Fibroblast of upper back skin (primary cell): Measurements from ENCODE around the gene RTTN.
A peak's percentile ranks its signal among the peaks of the same experiment; 100 is the strongest.
"Not testable (repeated sequence)": the region's sequence is repeated elsewhere in the genome, so short reads cannot be mapped to it uniquely, and the experiment has no call there.

Experiments
- DNase-seq: peaks from one replicate; pipeline ENCODE4 v3.0.0-alpha.2; 2013

Gene RTTN, protein sequence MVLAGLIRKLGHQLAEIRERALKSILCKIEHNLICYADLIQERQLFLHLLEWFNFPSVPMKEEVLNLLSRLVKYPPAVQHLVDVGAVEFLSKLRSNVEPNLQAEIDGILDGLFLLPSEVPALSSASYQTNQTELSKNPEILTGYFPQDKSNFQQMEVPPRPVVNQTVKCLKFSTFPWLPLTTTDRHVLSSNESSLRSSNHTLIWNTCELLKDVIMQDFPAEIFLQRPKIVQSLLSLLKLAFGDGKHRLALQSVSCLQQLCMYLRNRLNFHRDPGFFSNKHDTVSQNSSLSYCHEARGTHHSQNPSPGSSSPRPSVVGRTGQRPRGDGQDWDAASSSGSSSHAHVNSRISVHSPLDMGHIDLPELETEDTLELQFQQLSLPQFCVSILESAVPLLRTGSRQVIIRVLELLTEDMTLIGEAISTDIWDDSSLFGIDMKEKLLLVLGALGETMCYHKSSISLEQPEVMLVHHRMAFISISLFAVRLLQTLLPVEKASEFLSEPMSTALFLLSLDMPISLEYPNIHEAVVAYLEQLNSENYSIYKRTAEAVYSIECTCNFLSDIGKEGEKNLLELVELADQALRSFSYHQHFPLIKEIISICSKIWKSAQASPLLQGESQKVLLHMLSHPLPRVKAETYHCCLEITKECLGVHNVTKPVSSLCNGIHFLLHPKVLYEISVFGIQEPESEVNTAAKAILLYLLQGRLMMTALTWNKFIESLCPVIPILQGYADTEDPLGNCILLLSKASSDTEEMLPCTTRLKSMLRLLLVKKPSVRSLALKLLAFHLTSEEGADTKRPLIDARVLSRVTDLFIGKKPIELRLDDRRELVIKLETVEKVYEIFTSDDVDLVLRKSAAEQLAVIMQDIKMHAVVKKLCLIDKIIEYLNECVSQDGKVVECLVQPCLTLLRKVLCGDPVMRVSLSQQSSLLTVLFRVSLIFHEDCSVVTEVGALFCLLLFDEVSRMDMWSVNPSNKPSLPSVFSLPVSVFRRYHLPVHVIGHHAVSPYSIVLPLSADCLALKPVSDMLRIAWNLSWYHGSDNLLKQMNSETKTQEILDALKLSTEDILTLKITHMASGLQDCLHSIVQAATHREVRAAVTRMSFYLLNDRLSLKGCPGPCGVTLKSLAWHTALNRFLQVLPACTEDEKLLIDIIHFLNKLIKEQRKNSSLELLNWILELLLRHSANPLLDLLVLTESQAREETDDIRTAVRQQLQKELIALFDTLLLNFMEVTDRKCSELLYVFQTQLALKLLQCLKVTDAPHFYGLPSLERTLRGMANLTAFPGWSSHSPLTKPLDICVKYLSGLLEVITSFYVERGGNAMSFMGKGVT (N-terminal part only)

DNA sequence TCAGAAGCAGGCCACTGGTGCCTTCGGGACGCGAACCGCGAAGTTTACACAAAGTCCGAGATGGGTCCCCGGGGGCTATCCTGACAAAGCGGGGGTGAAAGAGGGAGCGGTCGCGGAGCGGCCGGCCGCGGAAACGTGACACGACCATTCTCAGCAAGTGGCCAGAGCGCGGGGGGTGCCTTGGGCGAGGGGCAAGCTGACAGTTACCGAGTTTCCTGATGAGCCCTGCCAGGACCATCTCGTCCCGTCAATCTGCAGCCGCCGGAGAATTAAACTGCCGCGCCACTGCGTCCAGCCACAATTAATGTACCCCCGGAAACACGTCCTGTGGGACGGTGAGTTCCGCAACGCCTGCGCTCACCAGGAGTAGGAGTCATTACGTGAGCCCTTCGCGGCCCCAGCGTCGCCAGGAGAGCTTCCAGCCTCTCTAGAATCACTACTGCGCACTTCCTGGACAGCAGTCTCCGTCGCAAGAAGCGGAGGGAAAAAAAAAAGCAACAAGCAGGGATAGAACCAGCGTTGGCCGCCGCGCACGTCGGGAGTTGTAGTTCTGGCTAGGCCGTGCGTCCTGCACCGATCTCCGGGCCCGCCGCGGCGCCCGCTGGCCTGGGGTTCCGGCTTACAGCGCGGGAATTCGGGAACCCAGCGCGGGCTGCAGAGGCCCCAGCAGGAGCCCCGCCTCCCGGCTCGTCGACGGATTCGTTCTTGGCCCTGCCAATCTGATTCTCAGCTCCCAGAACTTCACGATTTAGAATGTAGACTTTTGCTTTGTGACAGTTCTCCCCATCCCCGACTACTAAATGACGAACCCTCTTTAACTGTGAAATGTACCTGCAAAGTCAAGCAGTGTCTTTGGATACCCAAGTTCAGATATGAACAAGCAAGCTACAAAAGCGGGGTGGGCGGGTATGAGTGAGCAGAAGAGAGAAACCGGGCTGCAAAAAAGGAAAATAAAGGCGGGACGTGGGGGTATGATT is at the start of gene RTTN:
Gene RTTN, minus strand, starts transcription at position 267 of the 977 bp plus-strand sequence. Its CDS starts 29 bp downstream, at position 238.
- peak; percentile 94 for DNase-seq

GRCh38 chr18:70250781-70251180 is 45.3 kb upstream of the RTTN start:
- DNase-seq: no peak

DNA sequence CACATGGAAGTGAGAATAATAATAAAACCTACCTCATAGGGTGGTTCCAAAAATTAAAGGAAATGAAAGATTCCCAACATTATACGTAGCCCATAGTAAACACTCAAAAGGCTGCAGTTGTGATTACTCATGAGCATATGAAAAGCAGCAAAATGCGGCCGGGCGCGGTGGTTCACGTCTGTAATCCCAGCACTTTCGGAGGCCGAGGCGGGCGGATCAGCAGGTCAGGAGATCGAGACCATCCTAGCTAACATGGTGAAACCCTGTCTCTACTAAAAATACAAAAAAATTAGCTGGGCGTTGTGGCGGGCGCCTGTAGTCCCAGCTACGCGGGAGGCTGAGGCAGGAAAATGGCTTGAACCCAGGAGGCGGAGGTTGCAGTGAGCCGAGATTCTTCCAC is 44.4 kb upstream of the RTTN start:
- not testable (repeated sequence) for DNase-seq

DNA sequence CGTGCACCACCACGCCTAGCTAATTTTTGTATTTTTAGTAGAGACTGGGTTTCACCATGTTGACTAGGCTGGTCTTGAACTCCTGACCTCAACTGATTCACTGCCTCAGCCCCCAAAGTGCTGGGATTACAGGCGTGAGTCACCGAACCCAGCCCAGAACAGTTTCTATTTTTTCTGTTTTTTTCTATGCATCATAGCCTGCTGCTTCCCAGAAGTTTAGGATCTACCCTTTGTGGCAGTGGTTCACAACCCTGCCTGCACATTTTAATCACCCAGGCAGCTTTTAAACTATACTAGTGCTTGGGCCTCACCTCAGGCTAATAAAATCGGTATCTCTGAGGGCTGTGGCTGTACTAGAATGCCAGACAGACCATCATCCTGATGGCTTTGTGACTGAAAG is 43.6 kb upstream of the RTTN start:
- DNase-seq: peak; percentile 39

DNA sequence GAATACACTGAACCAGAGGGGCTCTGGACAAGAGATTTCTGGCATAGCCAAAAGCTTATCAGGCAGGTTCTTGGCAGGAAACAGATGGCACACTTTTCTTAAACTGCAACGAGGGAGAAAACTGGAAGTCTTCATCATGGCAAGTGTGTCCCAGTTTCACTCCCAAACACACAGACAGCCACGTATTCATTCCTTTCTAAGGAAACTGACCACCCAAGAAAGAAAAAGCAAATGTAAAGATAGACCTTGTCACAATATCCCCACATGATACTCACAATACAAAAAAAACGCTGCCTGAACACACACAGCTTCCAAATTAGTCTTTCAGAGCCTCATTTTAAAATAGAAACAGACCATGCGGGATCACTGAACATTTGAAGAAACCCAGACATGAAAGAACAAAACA is 40.6 kb upstream of the RTTN start:
- DNase-seq: no peak

GRCh38 chr18:70243131-70243929 is 37.8 kb upstream of the RTTN start:
- DNase-seq: no peak

GRCh38 chr18:70236921-70237320 is 31.4 kb upstream of the RTTN start:
- DNase-seq: not testable (repeated sequence)

GRCh38 chr18:70235478-70235877 is 30.0 kb upstream of the RTTN start:
- no peak for DNase-seq

DNA sequence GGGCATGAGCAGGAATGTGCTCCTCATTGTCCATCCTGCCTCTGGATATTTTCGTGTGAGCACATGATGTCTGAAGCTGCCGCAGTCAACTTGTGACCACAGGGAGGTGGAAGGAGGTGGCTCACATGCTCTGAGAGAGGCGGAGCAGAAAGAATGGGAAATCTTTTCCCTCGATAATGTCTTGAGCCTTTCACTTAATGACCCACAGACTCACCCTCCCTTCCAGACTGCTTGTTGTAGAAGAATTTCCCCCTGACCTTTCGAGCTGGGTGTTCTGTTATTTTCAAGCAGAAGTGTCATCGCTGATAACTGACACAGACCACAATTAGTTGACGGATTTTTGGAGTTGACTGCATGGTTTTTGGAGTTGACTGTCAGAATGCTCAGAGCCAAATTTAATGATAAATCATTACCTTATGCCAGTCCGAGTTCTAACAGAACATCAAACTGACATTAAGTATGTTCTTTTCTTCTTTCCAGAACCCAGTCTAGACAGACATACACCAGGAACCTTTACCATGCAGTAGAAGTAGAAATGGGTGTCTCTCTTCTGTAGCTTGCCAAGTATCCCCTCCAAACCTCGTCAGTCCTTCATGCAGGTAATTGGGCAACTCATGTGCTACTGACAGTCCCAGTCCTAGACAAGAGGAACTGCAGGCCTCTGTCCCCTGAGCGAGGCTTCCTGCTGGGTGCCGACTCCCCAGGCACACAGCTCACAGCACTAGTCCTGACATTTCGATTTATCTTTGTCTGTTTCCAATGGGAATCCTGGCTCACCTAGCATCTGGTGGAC is 29.4 kb upstream of the RTTN start:
- peak; percentile 68 for DNase-seq

DNA sequence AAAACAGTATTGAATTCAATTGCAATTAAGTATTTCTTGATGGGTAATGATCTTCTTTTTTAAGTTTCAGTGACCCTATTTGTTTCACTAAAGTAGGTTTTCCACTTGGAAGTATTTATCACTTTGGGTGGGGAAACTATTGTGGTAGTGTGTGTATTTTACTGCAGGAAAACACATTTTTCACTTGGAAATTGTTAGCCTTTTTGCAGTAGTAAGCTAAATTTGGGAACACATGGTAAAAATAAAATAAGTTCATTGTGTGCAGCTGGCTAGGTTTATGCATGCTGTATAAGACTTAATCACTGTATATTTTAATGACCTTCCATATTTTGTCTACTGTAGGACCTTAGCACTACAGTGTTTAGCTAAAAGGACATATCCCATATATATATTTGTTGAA is 28.5 kb upstream of the RTTN start:
- no peak for DNase-seq

DNA sequence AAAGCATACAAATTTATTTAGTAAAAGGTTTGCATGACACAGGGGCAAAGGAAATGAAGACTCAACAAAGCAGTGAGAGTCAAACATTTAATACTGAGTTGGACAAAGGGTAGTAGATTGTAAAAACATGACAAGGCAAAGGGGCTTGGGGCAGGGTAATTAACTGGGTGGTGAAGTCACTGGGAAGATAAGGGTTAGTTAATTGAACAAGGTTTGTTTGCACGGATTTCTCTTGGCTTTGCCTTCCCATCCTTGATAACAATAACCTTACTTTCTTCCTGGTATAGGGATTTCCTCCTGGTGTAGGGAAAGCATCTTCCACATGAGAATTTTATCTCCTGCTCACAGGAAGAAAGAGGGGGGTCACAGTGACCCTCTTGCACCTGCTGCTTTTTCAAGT is 26.8 kb upstream of the RTTN start:
- no peak for DNase-seq

DNA sequence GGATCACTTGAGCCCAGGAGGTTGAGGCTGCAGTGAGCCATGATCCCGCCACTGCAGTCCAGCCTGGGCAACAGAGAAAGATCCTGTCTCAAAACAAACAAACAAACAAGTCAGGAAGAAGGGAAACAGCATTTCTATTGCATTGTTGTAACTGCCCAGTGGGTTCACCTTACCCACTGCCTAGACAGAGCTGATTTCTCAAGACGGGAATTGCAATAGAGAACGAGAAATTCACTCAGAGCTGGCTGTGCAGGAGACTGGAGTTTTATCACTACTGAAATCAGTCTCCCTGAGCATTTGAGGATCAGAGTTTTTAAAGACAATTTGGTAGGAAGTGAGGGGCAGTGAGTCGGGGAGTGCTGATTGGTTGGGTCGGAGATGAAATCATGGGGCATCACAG is 24.2 kb upstream of the RTTN start:
- no peak for DNase-seq

- no peak for DNase-seq
These were observed 23.0 kb upstream of the RTTN start for GRCh38 chr18:70228536-70228935.

DNA sequence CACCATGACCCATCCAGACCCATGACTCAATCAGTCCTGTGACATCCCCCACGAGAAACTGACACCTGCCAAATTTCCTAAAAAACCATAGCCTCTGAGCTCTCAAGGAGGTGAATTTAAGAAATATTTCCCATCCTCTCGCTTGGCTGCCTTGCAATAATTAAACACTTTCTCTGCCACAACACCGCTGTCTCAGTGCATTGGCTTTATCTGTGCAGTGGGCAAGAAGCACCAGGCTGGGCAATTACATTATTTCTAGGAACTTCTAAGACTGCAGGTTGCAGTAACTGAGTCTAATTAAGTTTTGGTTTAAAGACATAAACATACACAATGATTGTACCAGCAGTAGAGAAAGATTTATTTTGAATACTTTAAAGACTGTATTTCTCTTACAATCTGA is 22.0 kb upstream of the RTTN start:
- DNase-seq: no peak

DNA sequence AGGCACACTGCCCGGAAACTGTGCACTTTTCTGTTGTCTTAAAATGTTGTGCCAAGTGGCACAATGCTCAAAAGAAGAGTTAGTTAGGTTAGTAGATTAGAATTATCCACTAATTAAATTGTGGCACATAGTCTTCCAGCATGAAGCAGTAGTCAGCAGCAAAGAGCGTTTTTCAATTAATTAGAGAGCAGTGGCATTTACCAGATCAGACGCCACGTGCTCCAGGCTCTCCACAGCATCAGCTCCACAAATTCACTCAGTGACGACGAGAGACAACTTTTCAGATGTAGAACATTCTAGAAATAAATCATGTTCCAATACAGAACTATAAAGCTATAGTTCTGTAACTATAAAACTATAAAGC is 16.4 kb upstream of the RTTN start:
- no peak for DNase-seq

DNA sequence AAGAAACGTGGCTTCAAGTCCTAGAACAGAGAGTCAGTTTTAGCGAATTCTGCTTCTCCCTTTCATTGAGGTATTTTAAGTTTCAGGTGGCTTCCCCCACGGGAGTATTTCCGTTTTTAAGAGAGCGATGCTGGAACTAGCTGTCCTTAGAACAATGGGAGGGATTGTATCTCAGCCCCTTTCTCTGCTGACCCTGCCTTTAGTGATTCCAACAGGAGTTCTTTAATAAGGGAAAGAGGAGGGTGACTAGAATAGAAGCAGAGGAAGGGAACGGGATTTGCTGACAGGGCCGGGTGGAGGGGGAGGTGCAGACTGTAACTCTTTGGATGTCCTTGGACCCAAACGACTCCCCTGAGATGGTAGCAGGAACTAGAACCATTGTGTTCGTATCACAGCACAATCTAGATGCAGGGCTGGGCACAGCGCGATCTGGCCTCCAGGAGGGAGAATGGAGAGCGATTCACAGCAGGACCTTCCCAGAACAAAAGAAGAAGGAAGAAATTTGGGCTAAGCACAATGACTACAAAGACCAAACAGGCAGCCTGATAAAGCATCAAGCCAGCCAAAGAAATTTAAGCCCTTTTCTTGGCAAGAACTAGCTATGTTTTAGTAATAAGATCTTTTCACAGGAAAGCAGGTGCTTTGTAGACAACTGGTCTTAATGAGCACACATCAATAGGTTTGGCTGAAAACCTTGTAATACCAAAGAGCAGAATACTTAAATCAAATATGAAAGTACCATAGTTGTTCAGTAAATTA is 15.8 kb upstream of the RTTN start:
- no peak for DNase-seq

- DNase-seq: no peak
These were observed 15.1 kb upstream of the RTTN start for GRCh38 chr18:70220628-70221027.

GRCh38 chr18:70219688-70220087 is 14.2 kb upstream of the RTTN start:
- no peak for DNase-seq

- DNase-seq: no peak
These were observed 11.3 kb upstream of the RTTN start for GRCh38 chr18:70216788-70217187.
